ENCODE results near the gene FSD2. TPM values are rescaled to one million over a fixed set of nuclear protein-coding genes. Genes with fewer than 3 reads are reported as not detected.

The FSD2 gene
- total and polyA plus RNA-seq, 2 of the 4 experiments (the other 2 are of a cell fraction) = not detected

GRCh38 chr15:82710208-82710555 lies 95.7 kb downstream of the FSD2 start:
- in situ Hi-C loops (cut with MboI; ENCODE audit: low sequenced_read_pairs) (no loop called here), dilution Hi-C loops (cut with HindIII; ENCODE audit: low sequenced_read_pairs, unreplicated experiment) (no loop called here), intact Hi-C loops (cut with micrococcal nuclease) (no loop called here)
- Histone ChIP-seq H4K8ac (ENCODE audit: low read depth in 2 of 2, low read length in 2 of 2) (no peak overlapping the region), H3K9me3 (ENCODE audit: control insufficient read depth, insufficient read depth, low read length) (no peaks in the 10 kb centered on the region), H4K5ac (ENCODE audit: low read depth, low read length) (no peak overlapping the region), H2AK9ac (replicated peaks; ENCODE audit: low read depth, low read length, poor library complexity) (no peak overlapping the region), H2BK120ac (ENCODE audit: low read depth, low read length) (no peak overlapping the region), H3K4me3 (ENCODE audit: insufficient read depth, low read depth, low read length) (peak overlapping the region; percentile 48), H3K27me3 (ENCODE audit: control insufficient read depth, insufficient read depth, low read length) (peaks cover 5% of the 10 kb centered on the region; the same call in 1 of the 2 replicates), H3K23ac (ENCODE audit: low read depth, low read length) (no peak overlapping the region), H2AFZ (replicated peaks; ENCODE audit: low read length, poor library complexity) (peak overlapping the region; percentile 92), H3K79me1 (ENCODE audit: low read depth in 1 of 2, low read length in 2 of 2) (no peaks in the 10 kb centered on the region), H4K20me1 (ENCODE audit: insufficient read depth, low read length) (no peaks in the 10 kb centered on the region), H3K4ac (ENCODE audit: low read depth, low read length) (no peak overlapping the region), H3K9me1 (ENCODE audit: insufficient read depth, low read length) (peaks cover 6% of the 10 kb centered on the region; the same call in 1 of the 2 replicates), H2BK15ac (ENCODE audit: low read depth, low read length) (no peak overlapping the region), H3K9ac (ENCODE audit: low read depth, low read length) (no peak overlapping the region), H2BK5ac (ENCODE audit: low read depth, low read length, poor library complexity, severe bottlenecking) (no peak overlapping the region), H3K14ac (replicated peaks; ENCODE audit: low read depth, low read length) (no peak overlapping the region), H3K27ac (ENCODE audit: insufficient read depth, low read length) (no peak overlapping the region), H3K36me3 (ENCODE audit: control insufficient read depth, insufficient read depth, low read length) (no peaks in the 10 kb centered on the region), H2BK20ac (ENCODE audit: low read depth, low read length) (no peak overlapping the region), H3K4me1 (ENCODE audit: control insufficient read depth, insufficient read depth, low read length) (peaks cover 2% of the 10 kb centered on the region; the same call in 1 of the 2 replicates), H3K56ac (ENCODE audit: extremely low read depth, insufficient read depth, low read length) (no peak overlapping the region), H3K4me2 (ENCODE audit: low read depth, low read length) (peak overlapping the region; percentile 85), H4K91ac (ENCODE audit: insufficient read depth, low read depth, low read length) (no peak overlapping the region), H3K18ac (ENCODE audit: low read depth, low read length) (no peak overlapping the region), H2AK5ac (ENCODE audit: low read depth, low read length) (no peak overlapping the region)
- 38% methylated on average over 3 of the region's 14 CpGs; no CpG with 5 or more reads in 1 of the 2 experiments for whole genome bisulfite sequencing, 2 experiments (ENCODE audit: extremely low coverage in 2 of 2, insufficient read length in 1 of 2)
- BruUV-seq (replicated peaks) = no TSS peak
- DNase-seq (no peak), ATAC-seq (ENCODE audit: low read depth) (no peak)
- TF ChIP-seq NFE2L2 (IDR thresholded peaks at IDR 0.05; ENCODE audit: low read depth, low read length) = no peak
- TF ChIP-seq CEBPB (IDR thresholded peaks at IDR 0.05; ENCODE audit: low read depth, low read length) = no peak
- TF ChIP-seq MXI1 (IDR thresholded peaks at IDR 0.05; ENCODE audit: borderline replicate concordance, low read depth, low read length) = no peak
- TF ChIP-seq MAZ (IDR thresholded peaks at IDR 0.05; ENCODE audit: borderline replicate concordance, low read depth, low read length) = no peak
- no peak for TF ChIP-seq BHLHE40 (IDR thresholded peaks at IDR 0.05; ENCODE audit: low read depth, low read length)
- TF ChIP-seq CTCF (conservative IDR thresholded peaks at IDR 0.05; ENCODE audit: low read depth, low read length) = no peak
- TF ChIP-seq MAFK (IDR thresholded peaks at IDR 0.05; ENCODE audit: low read depth, low read length) = no peak
- TF ChIP-seq RCOR1 (IDR thresholded peaks at IDR 0.05; ENCODE audit: insufficient replicate concordance, low read length) = no peak
- no peak for TF ChIP-seq FOS (IDR thresholded peaks at IDR 0.05; ENCODE audit: low read depth, low read length)
- TF ChIP-seq POLR2A (IDR thresholded peaks at IDR 0.05; ENCODE audit: low read depth, low read length) = no peak
- TF ChIP-seq ELK1 (IDR thresholded peaks at IDR 0.05; ENCODE audit: borderline replicate concordance, low read depth, low read length) = no peak
- TF ChIP-seq CHD1 (IDR thresholded peaks at IDR 0.05; ENCODE audit: low read depth, low read length) = no peak
- TF ChIP-seq USF2 (IDR thresholded peaks at IDR 0.05; ENCODE audit: low read depth, low read length) = no peak
- TF ChIP-seq SMC3 (IDR thresholded peaks at IDR 0.05; ENCODE audit: low read depth, low read length) = no peak
- no peak for TF ChIP-seq RAD21 (IDR thresholded peaks at IDR 0.05; ENCODE audit: low read length)
- ChIA-PET CTCF (no interaction called here), POLR2A (ENCODE audit: unreplicated experiment) (no interaction called here)

Data from IMR-90 (cell line).